ENCODE data around the gene INVS. TPM values are rescaled to one million over a fixed set of nuclear protein-coding genes. Genes with fewer than 3 reads are reported as not detected.

Gene INVS
- total and polyA plus RNA-seq, 2 of the 13 experiments (the other 11 are each of a cell fraction or from before 2014, with no cell fraction given): 11.3 to 16.3 TPM

DNA sequence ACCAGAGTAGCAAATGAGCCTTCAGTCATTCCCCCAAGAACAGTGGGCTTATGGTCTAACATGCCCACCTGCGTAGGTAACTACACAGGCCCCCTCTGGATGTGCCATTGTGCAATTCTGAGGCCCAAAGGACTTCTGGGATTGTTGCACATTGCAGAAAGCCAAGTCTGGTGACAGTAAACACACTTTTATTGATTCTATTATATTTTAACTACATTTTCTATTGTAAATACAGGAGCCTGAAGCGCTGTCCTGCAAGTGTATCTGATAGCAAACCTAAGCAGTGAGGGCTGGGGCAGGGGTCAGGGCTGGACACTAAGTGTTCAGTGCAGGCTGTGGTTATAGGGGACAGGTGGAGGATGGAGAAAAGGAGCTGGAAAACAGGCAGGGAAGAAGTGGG lies 196.2 kb downstream of the INVS start (continued):
- TF ChIP-seq, protein P1, sequence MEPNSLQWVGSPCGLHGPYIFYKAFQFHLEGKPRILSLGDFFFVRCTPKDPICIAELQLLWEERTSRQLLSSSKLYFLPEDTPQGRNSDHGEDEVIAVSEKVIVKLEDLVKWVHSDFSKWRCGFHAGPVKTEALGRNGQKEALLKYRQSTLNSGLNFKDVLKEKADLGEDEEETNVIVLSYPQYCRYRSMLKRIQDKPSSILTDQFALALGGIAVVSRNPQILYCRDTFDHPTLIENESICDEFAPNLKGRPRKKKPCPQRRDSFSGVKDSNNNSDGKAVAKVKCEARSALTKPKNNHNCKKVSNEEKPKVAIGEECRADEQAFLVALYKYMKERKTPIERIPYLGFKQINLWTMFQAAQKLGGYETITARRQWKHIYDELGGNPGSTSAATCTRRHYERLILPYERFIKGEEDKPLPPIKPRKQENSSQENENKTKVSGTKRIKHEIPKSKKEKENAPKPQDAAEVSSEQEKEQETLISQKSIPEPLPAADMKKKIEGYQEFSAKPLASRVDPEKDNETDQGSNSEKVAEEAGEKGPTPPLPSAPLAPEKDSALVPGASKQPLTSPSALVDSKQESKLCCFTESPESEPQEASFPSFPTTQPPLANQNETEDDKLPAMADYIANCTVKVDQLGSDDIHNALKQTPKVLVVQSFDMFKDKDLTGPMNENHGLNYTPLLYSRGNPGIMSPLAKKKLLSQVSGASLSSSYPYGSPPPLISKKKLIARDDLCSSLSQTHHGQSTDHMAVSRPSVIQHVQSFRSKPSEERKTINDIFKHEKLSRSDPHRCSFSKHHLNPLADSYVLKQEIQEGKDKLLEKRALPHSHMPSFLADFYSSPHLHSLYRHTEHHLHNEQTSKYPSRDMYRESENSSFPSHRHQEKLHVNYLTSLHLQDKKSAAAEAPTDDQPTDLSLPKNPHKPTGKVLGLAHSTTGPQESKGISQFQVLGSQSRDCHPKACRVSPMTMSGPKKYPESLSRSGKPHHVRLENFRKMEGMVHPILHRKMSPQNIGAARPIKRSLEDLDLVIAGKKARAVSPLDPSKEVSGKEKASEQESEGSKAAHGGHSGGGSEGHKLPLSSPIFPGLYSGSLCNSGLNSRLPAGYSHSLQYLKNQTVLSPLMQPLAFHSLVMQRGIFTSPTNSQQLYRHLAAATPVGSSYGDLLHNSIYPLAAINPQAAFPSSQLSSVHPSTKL (CRISPR knock-in tag; IDR thresholded peaks at IDR 0.05): no peak
- TF ChIP-seq CEBPB (IDR thresholded peaks at IDR 0.05; ENCODE audit: borderline replicate concordance, low read depth, low read length): peak; percentile 52
- no peak for TF ChIP-seq MAFK (conservative IDR thresholded peaks at IDR 0.05 in 1 of 2, IDR thresholded peaks at IDR 0.05 in 1 of 2; ENCODE audit: low read length in 2 of 2)
- TF ChIP-seq, protein P2, sequence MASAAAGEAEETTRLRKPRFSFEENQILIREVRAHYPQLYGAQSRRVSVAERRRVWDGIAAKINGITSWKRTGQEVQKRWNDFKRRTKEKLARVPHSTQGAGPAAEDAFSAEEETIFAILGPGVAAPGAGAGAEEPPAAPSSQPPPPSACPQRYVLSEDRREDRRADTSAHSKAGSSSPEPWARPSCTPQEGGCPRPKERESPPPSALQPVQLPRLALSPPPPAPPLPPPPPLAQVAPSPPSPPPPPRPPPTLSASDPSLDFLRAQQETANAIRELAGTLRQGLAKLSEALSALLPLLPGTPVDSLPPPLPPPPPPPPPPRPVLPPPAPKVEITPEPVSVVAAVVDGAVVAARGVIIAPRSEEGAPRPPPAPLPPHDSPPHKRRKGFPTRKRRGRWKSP (CRISPR knock-in tag; IDR thresholded peaks at IDR 0.05): no peak
- peak; percentile 37 for TF ChIP-seq RBM22 (optimal IDR thresholded peaks at IDR 0.05; ENCODE audit: low read length)

DNA sequence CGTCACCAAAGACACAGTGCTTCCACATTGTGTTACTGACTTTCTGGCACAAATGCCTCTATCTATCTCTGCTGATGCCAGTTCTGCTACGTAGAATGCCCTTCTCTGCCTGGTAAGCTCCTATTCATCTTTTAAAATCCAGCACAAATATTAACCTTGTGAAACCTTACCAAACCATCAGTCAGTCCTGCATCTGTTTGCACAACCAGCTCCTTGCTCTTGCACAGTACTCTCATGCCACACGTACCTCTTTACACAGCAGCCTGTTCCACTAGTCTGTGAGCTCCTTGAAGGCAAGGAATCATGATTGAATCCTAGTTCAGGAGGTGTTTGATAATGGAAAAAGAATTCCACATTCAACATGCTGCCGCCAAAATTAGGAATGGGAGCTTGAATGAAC lies 197.4 kb downstream of the INVS start:
- Histone ChIP-seq H3K9me3 (ENCODE audit: low read length) (no peaks in the 10 kb centered on the region), H3K27me3 (ENCODE audit: control insufficient read depth in 1 of 2, insufficient read depth in 2 of 2, low read length in 2 of 2) (no peaks in the 10 kb centered on the region), H4K20me1 (ENCODE audit: insufficient read depth, low read length) (peaks cover 6% of the 10 kb centered on the region; the same call in 1 of the 2 replicates), H3K4me3 (replicated peaks in 1 of 3; ENCODE audit: insufficient read depth in 1 of 3, low read depth in 2 of 3, low read length in 3 of 3) (no peak overlapping the region), H3K9ac (ENCODE audit: insufficient read depth, low read depth, low read length) (no peak overlapping the region), H3K36me3 (replicated peaks in 1 of 2; ENCODE audit: control insufficient read depth in 1 of 2, insufficient read depth in 2 of 2, low read length in 2 of 2) (peaks cover 21 to 87% of the 10 kb centered on the region in 2 experiments), H3K4me1 (ENCODE audit: insufficient read depth, low read length) (peaks cover 34% of the 10 kb centered on the region), H3K4me2 (ENCODE audit: low read depth, low read length) (no peak overlapping the region), H3K79me2 (ENCODE audit: insufficient read depth, low read length) (no peaks in the 10 kb centered on the region), H3K27ac (ENCODE audit: extremely low read length, insufficient read depth, low read length) (no peak overlapping the region), H2AFZ (ENCODE audit: low read length) (no peak overlapping the region)
- ATAC-seq (no peak), DNase-seq (ENCODE audit: low spot score) (no peak), FAIRE-seq (no peak)
- ChIA-PET CTCF (ENCODE audit: low intra/inter-chr PET ratio, low total read pairs) (no interaction called here), POLR2A (no interaction called here)
- in situ Hi-C loops (cut with HindIII; ENCODE audit: extremely low pct_ligation_motif_present, low pct_unique_long_range_greater_than_20kb) (no loop called here), intact Hi-C loops (cut with micrococcal nuclease; ENCODE audit: unreplicated experiment) (no loop called here)
- BruUV-seq (replicated peaks): no TSS peak
- WGBS (ENCODE audit: low lambda C conversion rate): 96% methylated on average over 4 of the region's 4 CpGs
- TF ChIP-seq, protein P3, sequence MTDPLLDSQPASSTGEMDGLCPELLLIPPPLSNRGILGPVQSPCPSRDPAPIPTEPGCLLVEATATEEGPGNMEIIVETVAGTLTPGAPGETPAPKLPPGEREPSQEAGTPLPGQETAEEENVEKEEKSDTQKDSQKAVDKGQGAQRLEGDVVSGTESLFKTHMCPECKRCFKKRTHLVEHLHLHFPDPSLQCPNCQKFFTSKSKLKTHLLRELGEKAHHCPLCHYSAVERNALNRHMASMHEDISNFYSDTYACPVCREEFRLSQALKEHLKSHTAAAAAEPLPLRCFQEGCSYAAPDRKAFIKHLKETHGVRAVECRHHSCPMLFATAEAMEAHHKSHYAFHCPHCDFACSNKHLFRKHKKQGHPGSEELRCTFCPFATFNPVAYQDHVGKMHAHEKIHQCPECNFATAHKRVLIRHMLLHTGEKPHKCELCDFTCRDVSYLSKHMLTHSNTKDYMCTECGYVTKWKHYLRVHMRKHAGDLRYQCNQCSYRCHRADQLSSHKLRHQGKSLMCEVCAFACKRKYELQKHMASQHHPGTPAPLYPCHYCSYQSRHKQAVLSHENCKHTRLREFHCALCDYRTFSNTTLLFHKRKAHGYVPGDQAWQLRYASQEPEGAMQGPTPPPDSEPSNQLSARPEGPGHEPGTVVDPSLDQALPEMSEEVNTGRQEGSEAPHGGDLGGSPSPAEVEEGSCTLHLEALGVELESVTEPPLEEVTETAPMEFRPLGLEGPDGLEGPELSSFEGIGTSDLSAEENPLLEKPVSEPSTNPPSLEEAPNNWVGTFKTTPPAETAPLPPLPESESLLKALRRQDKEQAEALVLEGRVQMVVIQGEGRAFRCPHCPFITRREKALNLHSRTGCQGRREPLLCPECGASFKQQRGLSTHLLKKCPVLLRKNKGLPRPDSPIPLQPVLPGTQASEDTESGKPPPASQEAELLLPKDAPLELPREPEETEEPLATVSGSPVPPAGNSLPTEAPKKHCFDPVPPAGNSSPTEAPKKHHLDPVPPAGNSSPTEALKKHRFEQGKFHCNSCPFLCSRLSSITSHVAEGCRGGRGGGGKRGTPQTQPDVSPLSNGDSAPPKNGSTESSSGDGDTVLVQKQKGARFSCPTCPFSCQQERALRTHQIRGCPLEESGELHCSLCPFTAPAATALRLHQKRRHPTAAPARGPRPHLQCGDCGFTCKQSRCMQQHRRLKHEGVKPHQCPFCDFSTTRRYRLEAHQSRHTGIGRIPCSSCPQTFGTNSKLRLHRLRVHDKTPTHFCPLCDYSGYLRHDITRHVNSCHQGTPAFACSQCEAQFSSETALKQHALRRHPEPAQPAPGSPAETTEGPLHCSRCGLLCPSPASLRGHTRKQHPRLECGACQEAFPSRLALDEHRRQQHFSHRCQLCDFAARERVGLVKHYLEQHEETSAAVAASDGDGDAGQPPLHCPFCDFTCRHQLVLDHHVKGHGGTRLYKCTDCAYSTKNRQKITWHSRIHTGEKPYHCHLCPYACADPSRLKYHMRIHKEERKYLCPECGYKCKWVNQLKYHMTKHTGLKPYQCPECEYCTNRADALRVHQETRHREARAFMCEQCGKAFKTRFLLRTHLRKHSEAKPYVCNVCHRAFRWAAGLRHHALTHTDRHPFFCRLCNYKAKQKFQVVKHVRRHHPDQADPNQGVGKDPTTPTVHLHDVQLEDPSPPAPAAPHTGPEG (CRISPR knock-in tag; IDR thresholded peaks at IDR 0.05): no peak
- TF ChIP-seq, protein P4, sequence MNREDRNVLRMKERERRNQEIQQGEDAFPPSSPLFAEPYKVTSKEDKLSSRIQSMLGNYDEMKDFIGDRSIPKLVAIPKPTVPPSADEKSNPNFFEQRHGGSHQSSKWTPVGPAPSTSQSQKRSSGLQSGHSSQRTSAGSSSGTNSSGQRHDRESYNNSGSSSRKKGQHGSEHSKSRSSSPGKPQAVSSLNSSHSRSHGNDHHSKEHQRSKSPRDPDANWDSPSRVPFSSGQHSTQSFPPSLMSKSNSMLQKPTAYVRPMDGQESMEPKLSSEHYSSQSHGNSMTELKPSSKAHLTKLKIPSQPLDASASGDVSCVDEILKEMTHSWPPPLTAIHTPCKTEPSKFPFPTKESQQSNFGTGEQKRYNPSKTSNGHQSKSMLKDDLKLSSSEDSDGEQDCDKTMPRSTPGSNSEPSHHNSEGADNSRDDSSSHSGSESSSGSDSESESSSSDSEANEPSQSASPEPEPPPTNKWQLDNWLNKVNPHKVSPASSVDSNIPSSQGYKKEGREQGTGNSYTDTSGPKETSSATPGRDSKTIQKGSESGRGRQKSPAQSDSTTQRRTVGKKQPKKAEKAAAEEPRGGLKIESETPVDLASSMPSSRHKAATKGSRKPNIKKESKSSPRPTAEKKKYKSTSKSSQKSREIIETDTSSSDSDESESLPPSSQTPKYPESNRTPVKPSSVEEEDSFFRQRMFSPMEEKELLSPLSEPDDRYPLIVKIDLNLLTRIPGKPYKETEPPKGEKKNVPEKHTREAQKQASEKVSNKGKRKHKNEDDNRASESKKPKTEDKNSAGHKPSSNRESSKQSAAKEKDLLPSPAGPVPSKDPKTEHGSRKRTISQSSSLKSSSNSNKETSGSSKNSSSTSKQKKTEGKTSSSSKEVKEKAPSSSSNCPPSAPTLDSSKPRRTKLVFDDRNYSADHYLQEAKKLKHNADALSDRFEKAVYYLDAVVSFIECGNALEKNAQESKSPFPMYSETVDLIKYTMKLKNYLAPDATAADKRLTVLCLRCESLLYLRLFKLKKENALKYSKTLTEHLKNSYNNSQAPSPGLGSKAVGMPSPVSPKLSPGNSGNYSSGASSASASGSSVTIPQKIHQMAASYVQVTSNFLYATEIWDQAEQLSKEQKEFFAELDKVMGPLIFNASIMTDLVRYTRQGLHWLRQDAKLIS (CRISPR knock-in tag; IDR thresholded peaks at IDR 0.05): no peak
- TF ChIP-seq MTA3 (CRISPR knock-in tag; IDR thresholded peaks at IDR 0.05): no peak

Data from HepG2 (cell line).